ENCODE data around the gene CCDC112.
A peak's percentile ranks its signal among the peaks of the same experiment; 100 is the strongest.
"Not testable (repeated sequence)": the region's sequence is repeated elsewhere in the genome, so short reads cannot be mapped to it uniquely, and the experiment has no call there.

The CCDC112 gene

DNA sequence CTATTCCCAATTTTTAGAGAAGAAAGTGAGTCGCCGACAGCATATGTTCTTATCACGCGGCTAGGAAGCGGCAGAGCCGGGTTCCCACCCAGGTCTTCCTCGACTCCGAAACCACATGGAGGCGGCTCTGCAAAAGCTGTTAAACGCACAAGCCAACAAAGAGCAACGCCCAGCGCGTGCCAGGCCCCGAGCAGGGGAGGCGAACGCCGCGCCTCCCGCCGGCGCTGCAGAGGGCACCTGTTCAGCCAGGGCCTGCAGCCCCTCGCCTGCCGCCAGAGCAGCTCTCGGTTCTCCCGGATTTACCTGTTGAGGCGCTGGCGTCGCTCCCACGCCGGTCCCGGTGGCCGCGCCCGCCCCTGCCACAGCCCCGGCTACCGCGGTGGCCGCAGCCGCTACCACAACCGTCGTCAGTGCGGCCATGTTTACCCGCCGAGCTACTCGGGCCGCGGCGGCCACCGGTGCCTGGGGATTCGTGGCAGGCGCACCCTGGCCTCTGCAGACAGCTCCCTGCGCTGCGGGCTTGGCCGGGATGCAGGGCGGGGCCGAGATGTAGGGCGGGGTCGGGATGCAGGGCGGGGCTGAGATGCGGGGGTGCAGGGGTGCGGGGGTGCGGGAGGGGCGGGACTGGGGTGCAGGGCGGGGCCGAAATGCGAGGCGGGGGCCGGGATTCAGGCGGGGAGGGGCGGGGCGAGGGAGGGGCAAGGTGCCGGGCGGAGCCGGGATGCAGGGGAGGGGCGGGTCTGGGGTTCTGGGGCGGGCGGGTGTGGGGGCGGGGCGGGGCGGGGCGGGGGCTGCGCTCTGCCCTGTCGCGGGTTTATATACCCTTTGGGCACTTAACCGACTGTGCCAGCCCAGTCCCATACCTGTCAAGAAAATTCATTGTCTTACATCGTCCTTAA lies at the start of gene CCDC112:
Gene CCDC112, minus strand, starts transcription at position 531 of the 899 bp plus-strand sequence. Its CDS starts 111 bp downstream, at position 420.
- DNase-seq, result peak; percentile 81 to 84

GRCh38 chr5:115345344-115345743 lies 48.9 kb upstream of the CCDC112 start:
- DNase-seq, result no peak

DNA sequence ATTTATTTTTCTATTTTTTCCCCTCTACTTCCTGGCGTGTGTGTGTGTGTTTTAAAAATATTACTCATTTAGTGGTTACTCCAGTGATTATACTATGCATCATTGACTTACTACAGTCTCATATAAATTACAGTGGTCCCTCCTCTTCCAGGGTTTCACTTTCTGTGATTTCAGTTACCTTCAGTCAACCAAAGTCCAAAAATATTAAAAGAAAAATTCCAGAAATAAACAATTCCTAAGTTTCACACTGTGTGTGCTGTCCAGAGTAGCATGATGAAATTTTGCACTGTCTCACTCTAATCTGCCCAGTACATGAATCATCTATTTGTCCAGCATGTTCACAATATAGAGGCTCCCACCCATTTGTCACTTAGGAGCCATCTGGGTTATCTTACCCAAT lies 47.4 kb upstream of the CCDC112 start:
- no peak for DNase-seq

DNA sequence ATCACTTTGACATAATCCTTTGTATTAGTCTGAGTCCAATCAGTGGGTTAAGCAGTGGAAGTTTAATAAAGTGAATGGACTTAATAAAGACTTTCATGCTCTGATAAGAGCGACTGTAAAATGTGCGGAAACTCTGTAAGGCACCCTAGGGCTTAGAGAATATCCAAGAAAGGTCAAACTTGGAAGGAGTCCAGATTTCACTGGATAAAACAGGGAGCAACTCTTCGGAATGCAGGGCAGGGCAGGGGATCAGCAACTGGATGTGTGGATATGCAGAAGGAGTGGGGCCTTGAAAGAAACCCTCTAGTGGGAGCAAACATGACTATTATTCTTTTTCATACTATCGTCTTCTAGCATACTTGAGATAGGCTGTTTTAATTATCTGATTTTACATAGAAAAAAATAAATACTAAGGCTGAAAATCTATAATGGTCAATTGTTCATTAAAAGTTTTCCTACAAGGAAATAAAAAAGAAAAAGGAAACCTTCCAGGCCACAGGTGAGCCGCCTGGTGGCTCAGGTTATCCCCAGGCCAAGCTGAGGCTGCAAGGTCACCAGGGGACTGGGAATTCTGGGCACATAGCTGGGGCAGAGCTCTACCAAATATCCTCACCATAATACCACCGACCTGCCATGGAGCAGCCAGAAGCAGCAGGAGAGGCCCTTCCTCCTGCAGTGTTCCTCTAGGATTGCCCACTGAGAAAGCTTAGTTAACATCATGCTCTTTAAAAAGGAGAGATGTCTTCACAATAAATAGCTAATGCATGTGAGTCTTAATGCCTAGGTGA lies 46.3 kb upstream of the CCDC112 start:
- DNase-seq, result no peak

- no peak for DNase-seq
Measured at GRCh38 chr5:115341745-115342144, 45.3 kb upstream of the CCDC112 start.

GRCh38 chr5:115338851-115339250 lies 42.4 kb upstream of the CCDC112 start:
- no peak for DNase-seq

DNA sequence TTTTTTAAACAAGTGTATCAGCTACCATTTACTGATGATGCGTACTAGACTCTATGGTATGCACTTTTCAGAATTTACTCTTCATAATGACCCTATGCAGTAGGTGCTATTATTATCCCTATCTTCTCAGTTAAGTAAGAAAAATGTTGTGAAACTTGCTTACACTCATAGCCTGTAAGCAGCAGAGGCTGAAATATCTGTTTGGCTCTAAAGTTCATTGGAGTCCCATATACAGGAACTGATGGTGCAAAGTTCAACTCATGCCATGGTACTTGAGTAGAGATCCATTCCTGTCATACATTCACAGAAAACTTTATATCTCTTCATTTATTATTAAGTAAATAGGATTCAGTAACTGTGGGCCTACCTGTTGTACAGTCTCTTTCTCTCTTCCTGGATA lies 41.4 kb upstream of the CCDC112 start:
- no peak for DNase-seq

- DNase-seq, result no peak
Measured at GRCh38 chr5:115336964-115337363, 40.5 kb upstream of the CCDC112 start.

DNA sequence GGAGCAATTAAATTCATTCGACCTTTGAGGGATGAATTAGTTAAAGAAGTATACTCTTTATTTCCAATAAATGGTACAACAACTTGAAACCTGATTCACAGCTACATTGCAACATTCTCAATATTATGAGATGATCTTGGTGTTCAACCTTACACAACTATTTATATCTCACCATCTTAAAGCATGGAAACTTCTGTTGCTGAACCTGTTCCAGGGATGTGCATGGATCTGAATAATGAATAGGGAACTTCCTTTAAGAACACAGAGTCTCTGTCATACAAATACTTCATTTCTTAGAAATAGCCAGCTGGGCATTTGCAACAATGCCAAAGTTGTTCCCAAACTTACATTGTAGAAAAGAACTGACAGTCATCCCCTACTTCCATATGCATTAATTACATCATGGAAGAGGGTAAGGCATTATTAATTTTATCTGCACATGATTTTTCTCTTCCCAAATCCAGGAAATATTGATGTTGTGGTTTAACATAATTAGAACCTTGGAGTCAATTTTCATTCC lies 39.8 kb upstream of the CCDC112 start:
- DNase-seq, result no peak

DNA sequence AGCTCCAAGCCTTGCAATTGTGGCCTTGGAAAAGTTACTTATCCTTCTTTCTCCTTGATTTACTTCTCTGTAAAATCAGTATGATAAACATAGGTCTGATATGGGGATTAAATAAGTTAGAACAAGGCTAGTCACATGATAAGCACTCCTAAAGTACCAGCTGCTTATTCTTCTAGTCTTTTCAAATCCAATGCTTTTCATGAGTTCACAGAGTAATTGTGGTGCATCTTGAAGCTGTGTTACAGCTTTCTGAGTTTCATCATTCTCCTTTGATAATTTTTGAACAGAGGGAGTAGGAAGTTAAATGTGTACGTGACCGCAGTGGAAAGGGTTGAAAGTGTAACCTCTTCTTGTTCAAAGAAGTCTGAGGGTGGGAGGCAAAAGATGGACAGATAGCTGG lies 38.8 kb upstream of the CCDC112 start:
- no peak for DNase-seq

GRCh38 chr5:115333164-115333563 lies 36.7 kb upstream of the CCDC112 start:
- peak in 1 of 2 experiments; percentile 22 for DNase-seq

DNA sequence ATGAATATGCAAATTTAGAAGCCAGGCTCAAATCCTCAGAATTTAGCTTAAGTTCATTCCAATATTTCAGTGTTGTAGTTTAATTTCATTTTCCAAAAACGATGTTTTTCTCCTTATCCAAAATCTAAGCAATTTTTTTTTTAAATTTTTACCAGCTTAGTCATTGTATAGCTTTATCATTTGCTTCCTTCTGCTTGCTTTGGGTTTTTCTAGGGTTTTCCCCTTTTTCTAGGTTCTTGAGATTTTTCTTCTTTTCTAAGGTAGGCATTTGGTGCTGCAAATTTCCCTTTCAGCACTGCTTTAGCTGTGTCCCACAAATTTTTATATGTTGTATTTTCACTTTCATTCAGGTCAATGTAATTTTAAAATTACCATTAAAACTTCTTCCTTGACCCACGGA lies 34.4 kb upstream of the CCDC112 start:
- DNase-seq, result no peak

DNA sequence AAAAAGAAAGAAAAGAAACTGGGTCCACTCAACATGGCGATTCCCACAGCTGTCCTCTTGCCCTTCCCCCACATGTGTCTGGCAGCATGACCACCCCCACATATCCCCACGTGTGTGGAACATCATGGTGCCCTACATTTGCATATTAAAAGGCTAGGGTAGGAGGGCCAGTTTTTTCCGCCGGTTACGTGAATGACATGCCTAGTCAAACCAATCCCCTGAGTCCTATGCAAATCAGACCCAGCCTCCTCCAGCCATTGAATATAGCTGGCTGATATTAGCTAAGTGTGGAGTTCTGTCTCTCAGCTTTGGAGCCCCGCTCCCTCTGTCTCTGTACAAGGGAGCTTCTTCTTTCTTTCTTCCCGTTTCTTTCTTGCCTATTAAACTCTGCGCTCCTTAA lies 33.0 kb upstream of the CCDC112 start:
- no peak for DNase-seq

- not testable (repeated sequence) for DNase-seq
Measured at GRCh38 chr5:115328617-115329274, 32.3 kb upstream of the CCDC112 start.

DNA sequence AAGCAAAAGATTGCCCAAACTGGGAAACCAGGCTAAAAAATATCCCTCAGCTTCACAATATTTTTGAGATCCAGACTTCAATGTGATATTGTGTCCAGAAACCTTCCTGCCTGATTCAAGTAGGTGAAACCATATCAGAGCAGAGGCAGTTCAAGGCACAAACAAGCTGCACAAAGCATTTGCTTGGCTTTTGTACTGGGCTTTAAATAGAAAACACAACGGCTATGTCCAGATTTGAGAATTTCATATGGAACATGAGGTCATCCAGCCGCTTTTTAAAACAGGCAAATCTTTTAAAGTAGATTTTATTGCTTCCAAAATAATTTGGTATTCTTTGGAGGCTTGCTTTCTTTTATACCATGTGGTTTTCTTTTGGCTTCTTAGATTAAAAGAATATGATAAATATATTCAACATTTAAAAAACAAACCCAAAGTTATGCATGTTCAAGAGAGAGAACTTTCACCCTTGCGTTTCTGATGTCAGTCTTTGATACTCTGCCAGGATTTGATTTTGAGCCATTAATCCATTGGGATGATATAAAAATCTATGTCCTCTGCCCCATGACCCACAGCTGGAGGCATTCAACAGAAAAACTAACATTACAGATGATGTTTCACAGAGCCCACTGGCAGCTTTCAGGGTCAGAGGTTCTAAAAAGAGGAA lies 29.0 kb upstream of the CCDC112 start:
- DNase-seq, result no peak

DNA sequence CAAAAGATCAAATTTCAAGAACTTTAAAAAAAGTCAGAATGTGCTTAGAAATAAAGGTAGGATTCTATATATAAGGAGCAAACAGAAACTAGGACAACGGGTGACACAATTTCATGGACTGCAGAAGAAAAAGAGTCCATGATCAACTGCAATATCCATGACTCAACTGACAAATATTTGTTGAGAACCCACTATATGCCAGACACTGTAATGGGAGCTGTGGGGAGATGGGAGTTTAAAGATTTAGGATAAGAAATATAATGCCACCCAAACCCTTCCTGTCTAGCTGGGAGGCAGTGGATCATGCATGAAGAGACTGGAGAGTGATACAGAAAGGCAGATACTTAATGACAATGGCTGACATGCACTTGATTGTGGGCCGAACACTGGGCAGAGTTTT lies 27.6 kb upstream of the CCDC112 start:
- DNase-seq, result no peak

- DNase-seq, result no peak
Measured at GRCh38 chr5:115322729-115323128, 26.3 kb upstream of the CCDC112 start.

DNA sequence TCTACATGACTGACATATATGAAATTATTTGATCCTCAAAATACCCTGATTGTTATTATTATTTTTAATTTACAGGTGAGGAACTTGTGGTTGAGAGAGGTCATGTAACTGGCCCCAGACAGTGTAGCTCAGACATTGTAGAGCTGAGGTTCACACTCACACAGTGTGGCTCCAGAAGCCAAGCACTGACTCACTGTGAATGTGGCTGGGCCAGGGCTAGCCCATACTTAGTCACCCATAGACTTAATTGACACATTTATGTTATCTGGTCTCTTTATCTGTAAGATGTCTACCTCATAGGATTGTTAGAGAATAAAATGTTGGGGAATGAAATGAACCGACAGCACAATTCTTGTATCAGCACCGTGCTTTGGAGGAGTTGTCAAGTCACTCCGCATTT lies 24.9 kb upstream of the CCDC112 start:
- no peak for DNase-seq

- no peak for DNase-seq
Measured at GRCh38 chr5:115320515-115320914, 24.1 kb upstream of the CCDC112 start.

GRCh38 chr5:115320006-115320405 lies 23.6 kb upstream of the CCDC112 start:
- DNase-seq, result no peak

- DNase-seq, result no peak
Measured at GRCh38 chr5:115319007-115319406, 22.6 kb upstream of the CCDC112 start.

DNA sequence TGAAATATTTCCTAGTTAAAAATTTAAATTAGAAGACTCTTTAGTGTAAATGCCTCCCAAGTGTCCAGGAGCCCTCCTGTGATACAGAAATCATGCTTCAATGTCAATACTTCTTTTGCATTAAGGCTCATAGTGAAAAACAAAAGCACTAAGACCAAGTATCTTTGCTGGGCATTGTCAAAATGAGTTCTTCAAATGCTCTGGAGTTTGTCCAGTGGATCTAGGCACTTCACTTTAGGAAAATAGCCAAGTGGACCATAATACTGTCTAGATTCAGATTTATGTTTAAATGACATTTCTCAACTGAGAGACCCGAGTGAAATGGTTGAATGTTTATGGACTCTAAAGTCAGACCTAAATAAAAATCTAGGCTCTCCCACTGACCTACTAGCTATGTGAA lies 21.3 kb upstream of the CCDC112 start:
- DNase-seq, result no peak

- no peak for DNase-seq
Measured at GRCh38 chr5:115317320-115317719, 20.9 kb upstream of the CCDC112 start.

Data from activated T-cell treated with anti-CD3 and anti-CD28 coated beads, Interleukin-2, amount 50 U/mL, for 48 hours (primary cell).